ENCODE data around the gene CSH2.
A peak's percentile ranks its signal among the peaks of the same experiment; 100 is the strongest.
"Not testable (repeated sequence)": the region's sequence is repeated elsewhere in the genome, so short reads cannot be mapped to it uniquely, and the experiment has no call there.

CSH2 gene

GRCh38 chr17:63881935-63882601 is 8.6 kb upstream of the CSH2 start, which contains the start of gene GH2:
TSS of gene GH2 (minus strand) at chr17:63881944. CDS start at chr17:63881801, 143 bp downstream.
- H3K4me3 ChIP-seq (ENCODE audit: low read depth, low read length): no peak within 1 kb of the TSS
- TF ChIP-seq CTCF (IDR thresholded peaks at IDR 0.05; ENCODE audit: low read depth, low read length): peak; percentile 69
- in situ Hi-C loops (cut with HindIII; ENCODE audit: low sequenced_read_pairs): no loop called here
- peak; percentile 13 for DNase-seq (ENCODE audit: low read depth, low spot score)

- in situ Hi-C loops (cut with HindIII; ENCODE audit: low sequenced_read_pairs); H3K4me3 ChIP-seq (ENCODE audit: low read depth, low read length); DNase-seq (ENCODE audit: low read depth, low spot score): not testable (repeated sequence)
These were observed 7.9 kb upstream of the CSH2 start for GRCh38 chr17:63881337-63881736.

GRCh38 chr17:63880706-63881105 is 7.2 kb upstream of the CSH2 start:
- in situ Hi-C loops (cut with HindIII; ENCODE audit: low sequenced_read_pairs): no loop called here
- no peak for DNase-seq (ENCODE audit: low read depth, low spot score)
- H3K4me3 ChIP-seq (ENCODE audit: low read depth, low read length): no peak overlapping the region
- no peak for TF ChIP-seq CTCF (IDR thresholded peaks at IDR 0.05; ENCODE audit: low read depth, low read length)

GRCh38 chr17:63878413-63878812 is 4.9 kb upstream of the CSH2 start:
- DNase-seq (ENCODE audit: low read depth, low spot score); in situ Hi-C loops (cut with HindIII; ENCODE audit: low sequenced_read_pairs); H3K4me3 ChIP-seq (ENCODE audit: low read depth, low read length): not testable (repeated sequence)

- DNase-seq (ENCODE audit: low read depth, low spot score); H3K4me3 ChIP-seq (ENCODE audit: low read depth, low read length); in situ Hi-C loops (cut with HindIII; ENCODE audit: low sequenced_read_pairs): not testable (repeated sequence)
These were observed 1.2 kb upstream of the CSH2 start for GRCh38 chr17:63874693-63875092.

GRCh38 chr17:63874061-63874626 is 667 bp upstream of the CSH2 start:
- DNase-seq (ENCODE audit: low read depth, low spot score); in situ Hi-C loops (cut with HindIII; ENCODE audit: low sequenced_read_pairs); H3K4me3 ChIP-seq (ENCODE audit: low read depth, low read length): not testable (repeated sequence)

- in situ Hi-C loops (cut with HindIII; ENCODE audit: low sequenced_read_pairs); DNase-seq (ENCODE audit: low read depth, low spot score); H3K4me3 ChIP-seq (ENCODE audit: low read depth, low read length): not testable (repeated sequence)
These were observed 1.7 kb downstream of the CSH2 start for GRCh38 chr17:63871646-63872365.

- DNase-seq (ENCODE audit: low read depth, low spot score); in situ Hi-C loops (cut with HindIII; ENCODE audit: low sequenced_read_pairs); H3K4me3 ChIP-seq (ENCODE audit: low read depth, low read length): not testable (repeated sequence)
These were observed 3.2 kb downstream of the CSH2 start for GRCh38 chr17:63870292-63870665.

- in situ Hi-C loops (cut with HindIII; ENCODE audit: low sequenced_read_pairs); DNase-seq (ENCODE audit: low read depth, low spot score); H3K4me3 ChIP-seq (ENCODE audit: low read depth, low read length): not testable (repeated sequence)
- peak; percentile 23 for TF ChIP-seq CTCF (IDR thresholded peaks at IDR 0.05; ENCODE audit: low read depth, low read length)
These were observed 3.8 kb downstream of the CSH2 start for GRCh38 chr17:63869491-63870291.
